Measurements from ENCODE around the gene HEMGN. TPM values are rescaled to one million over a fixed set of nuclear protein-coding genes. Genes with fewer than 3 reads are reported as not detected.
A peak's percentile ranks its signal among the peaks of the same experiment; 100 is the strongest.

HEMGN gene
- total and polyA plus RNA-seq, 10 donors: 0.13 to 26.6 (median 1.8) TPM

GRCh38 chr9:97923529-97924108 lies 14.4 kb downstream of the HEMGN start:
- no peaks in the 10 kb centered on the region for H3K36me3 ChIP-seq
- 0 to 1% (median 0%) methylated on average over 8 of the region's 8 CpGs for WGBS, 5 donors
- H3K27ac ChIP-seq: peak overlapping the region; percentile 96 to 100 (median 99)
- intact Hi-C loops (cut with DNase I; ENCODE audit: low total_unique reads): loop anchor here (5.0 to 10.0 kb wide), 3 partner anchors 61 to 339 kb away; partner anchors contain the start of gene ANP32B
- H3K9me3 ChIP-seq: no peaks in the 10 kb centered on the region
- peak overlapping the region in 6 of 8 donors; percentile 8 to 78 (median 54) for H3K4me3 ChIP-seq
- peak; percentile 81 for DNase-seq
- peaks cover 0 to 7% (median 0%) of the 10 kb centered on the region in 7 donors for H3K27me3 ChIP-seq (replicated peaks in 1 of 7)
- TF ChIP-seq POLR2AphosphoS5 (IDR thresholded peaks at IDR 0.05) (no peak), CTCF (IDR thresholded peaks at IDR 0.05 in 8 of 11, conservative IDR thresholded peaks at IDR 0.05 in 3 of 11) (peak; percentile 64 to 88 (median 81)), POLR2A (IDR thresholded peaks at IDR 0.05) (no peak)
- peaks cover 32 to 57% (median 50%) of the 10 kb centered on the region in 6 donors for H3K4me1 ChIP-seq

DNA sequence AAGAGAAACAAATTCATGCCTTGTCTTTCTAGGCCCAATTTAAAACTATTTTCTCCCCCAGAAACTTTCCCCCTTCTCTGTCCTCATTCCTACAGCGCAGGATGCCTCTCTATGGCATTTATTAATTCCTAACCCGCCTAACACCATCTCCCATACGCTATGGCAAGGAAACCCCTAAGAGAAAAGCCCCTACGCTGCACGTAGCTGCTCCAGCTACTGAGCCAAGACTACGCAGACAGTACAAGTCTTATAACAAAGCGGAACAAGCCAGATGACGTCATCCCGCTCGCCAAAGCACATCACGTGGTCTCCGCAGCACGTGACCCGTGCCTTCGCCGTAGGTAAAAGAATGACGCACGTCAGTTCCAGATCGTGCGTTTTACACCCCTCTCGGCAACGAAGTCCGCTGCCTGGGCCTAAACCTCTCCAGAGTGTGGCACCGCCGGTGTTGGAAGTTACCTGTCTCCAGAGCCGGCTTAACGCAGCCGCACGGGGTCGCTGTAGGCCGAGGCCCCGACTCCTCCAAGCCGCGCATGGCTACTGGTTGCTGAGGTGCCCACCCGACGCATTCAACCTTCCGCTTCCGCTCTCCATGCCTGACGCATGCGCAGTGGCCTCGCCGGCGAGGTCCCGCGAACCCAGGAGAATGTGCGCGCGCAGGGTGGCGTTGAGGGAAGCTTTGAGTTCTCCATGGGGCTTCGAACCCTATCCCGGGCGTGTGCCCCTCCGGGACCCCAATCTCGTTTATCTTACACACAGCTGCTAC lies 15.8 kb downstream of the HEMGN start, which contains the start of gene TRMO:
Gene TRMO, minus strand, starts transcription at position 542 of the 766 bp plus-strand sequence. Its CDS starts 7 bp downstream, at position 535.
- 0 to 1% (median 1%) methylated on average over 29 to 54 of the region's 54 CpGs for WGBS, 5 donors
- Histone ChIP-seq H3K27ac (peak within 1 kb of the TSS; percentile 96 to 100 (median 99)), H3K4me1 (peaks cover 32 to 72% (median 57%) of the 10 kb centered on the region in 6 donors), H3K9me3 (no peaks in the 10 kb centered on the region), H3K4me3 (peak within 1 kb of the TSS; percentile 42 to 78 (median 56)), H3K27me3 (replicated peaks in 1 of 7) (no peaks in the 10 kb centered on the region), H3K36me3 (peaks cover 0 to 7% (median 0%) of the 10 kb centered on the region in 6 donors)
- TF ChIP-seq POLR2AphosphoS5 (IDR thresholded peaks at IDR 0.05) (peak; percentile 99 to 100 (median 99)), CTCF (IDR thresholded peaks at IDR 0.05 in 8 of 11, conservative IDR thresholded peaks at IDR 0.05 in 3 of 11) (peak; percentile 42 to 82 (median 62)), POLR2A (IDR thresholded peaks at IDR 0.05) (peak; percentile 85 to 96 (median 89))
- intact Hi-C loops (cut with DNase I; ENCODE audit: low total_unique reads): loop anchor here (5.0 to 10.0 kb wide), 3 partner anchors 63 to 340 kb away; partner anchors contain the start of gene ANP32B
- peak; percentile 99 for DNase-seq

DNA sequence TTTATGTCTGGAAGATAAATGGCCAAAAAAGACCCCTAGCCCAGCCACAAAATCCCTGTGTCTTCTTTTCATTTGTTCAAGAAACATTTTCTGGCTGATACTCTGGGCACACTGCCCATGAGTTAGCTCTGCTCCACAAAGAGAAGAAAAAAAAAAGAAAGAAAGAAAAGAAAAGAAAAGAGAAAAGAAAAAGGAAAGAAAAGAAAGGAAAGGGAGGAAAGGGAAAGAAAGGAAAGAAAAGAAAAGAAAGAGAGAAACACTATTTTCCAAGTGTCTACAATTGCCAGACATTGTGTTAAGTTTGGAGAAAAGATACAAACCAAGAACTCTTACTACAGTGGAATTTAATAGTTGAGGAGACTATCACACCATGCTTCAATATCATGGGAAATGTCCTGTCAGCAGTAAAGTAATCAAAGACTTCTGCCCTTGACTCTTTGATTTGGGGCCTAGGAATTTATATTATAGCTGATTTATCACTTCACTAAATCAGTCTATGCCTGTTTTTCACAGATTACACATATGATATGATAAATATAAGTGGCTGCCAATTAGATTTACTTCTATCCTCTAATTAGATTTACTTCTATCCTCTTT lies 18.7 kb downstream of the HEMGN start:
- H3K27me3 ChIP-seq (replicated peaks in 1 of 7): no peaks in the 10 kb centered on the region
- H3K9me3 ChIP-seq: no peaks in the 10 kb centered on the region
- peak overlapping the region in 5 of 8 donors; percentile 7 to 100 (median 98) for H3K27ac ChIP-seq
- H3K36me3 ChIP-seq: peaks cover 0 to 34% (median 18%) of the 10 kb centered on the region in 6 donors
- H3K4me1 ChIP-seq: peaks cover 32 to 75% (median 52%) of the 10 kb centered on the region in 6 donors
- DNase-seq: no peak
- H3K4me3 ChIP-seq: peak overlapping the region in 1 of 8 donors; percentile 78
- intact Hi-C loops (cut with DNase I; ENCODE audit: low total_unique reads): no loop called here
- TF ChIP-seq POLR2AphosphoS5 (IDR thresholded peaks at IDR 0.05) (no peak), POLR2A (IDR thresholded peaks at IDR 0.05) (no peak), CTCF (IDR thresholded peaks at IDR 0.05 in 8 of 11, conservative IDR thresholded peaks at IDR 0.05 in 3 of 11) (no peak)
